Adrenal gland (tissue), 12 donors: ENCODE data around the gene ABI3BP. TPM values are rescaled to one million over a fixed set of nuclear protein-coding genes. Genes with fewer than 3 reads are reported as not detected.
A peak's percentile ranks its signal among the peaks of the same experiment; 100 is the strongest.

Experiments used
- DNase-seq, 7 donors: peaks; one replicate each; pipeline ENCODE4 v3.0.0-alpha.2; 2019 to 2020
- H3K27ac ChIP-seq, 5 donors: fragments of 200-600 bp; sonication (generic) in 4 of 5; 1 replicate in 3 of 5; 2 replicates in 2 of 5; pipeline versions ENCODE4 v1.5.1 to v1.8.0; 2016 to 2020; ENCODE audit warnings: mild to moderate bottlenecking in 1 of 5
- H3K27me3 ChIP-seq: fragments of 200-600 bp; 2 replicates; pipeline ENCODE4 v1.8.0; 2021
- H3K36me3 ChIP-seq, 2 donors: fragments of 200-600 bp; replicated peaks in 1 of 2; 1 replicate in 1 of 2; 2 replicates in 1 of 2; pipeline versions ENCODE4 v1.5.1 to v1.8.0; 2018 to 2022
- H3K4me1 ChIP-seq, 2 donors: fragments of 200-600 bp; replicated peaks in 1 of 2; 1 replicate in 1 of 2; 2 replicates in 1 of 2; pipeline versions ENCODE4 v1.5.1 to v1.8.0; 2018 to 2021
- H3K4me3 ChIP-seq, 4 donors: fragments of 200-600 bp; sonication (generic) in 3 of 4; one replicate each; pipeline ENCODE4 v1.5.1; 2016 to 2018
- H3K9me3 ChIP-seq, 3 donors: fragments of 200-600 bp; sonication (generic) in 1 of 3; replicated peaks in 1 of 3; 1 replicate in 2 of 3; 2 replicates in 1 of 3; pipeline versions ENCODE4 v1.5.1 to v1.8.0; 2016 to 2021
- CTCF ChIP-seq, 6 experiments: fragments of 450-650 bp in 4 of 6; fragments of 200-600 bp in 2 of 6; sonication (generic) in 1 of 6; IDR thresholded peaks; 1 replicate in 5 of 6; 2 replicates in 1 of 6; pipeline versions ENCODE4 v1.5.1 to v1.8.0; 2016 to 2021; ENCODE audit warnings: antibody characterized with exemption in 6 of 6, mild to moderate bottlenecking in 2 of 6, moderate library complexity in 1 of 6
- POLR2A ChIP-seq, 2 donors: fragments of 450-650 bp; IDR thresholded peaks; one replicate each; pipeline ENCODE4 v1.6.1; 2017; ENCODE audit warnings: antibody characterized with exemption in 2 of 2, mild to moderate bottlenecking in 2 of 2, moderate library complexity in 1 of 2
- WGBS, 4 donors: extraction: QIAGEN DNeasy Blood & Tissue Kit in 2 of 4; methylation state at CpG; one replicate each; pipeline versions ENCODE4 v1.1.5 to v1.1.7; 2013 to 2017; 5-methylcytosine and 5-hydroxymethylcytosine counted together
- intact Hi-C, 2 donors: fragments of 100-400 bp; cut with DNase I; formaldehyde crosslinking; loops; one replicate each; pipeline versions ENCODE4 v1.14.1 to v1.15.0; 2022 to 2023
- polyA plus RNA-seq, 3 donors: library from polyadenylated mRNA; stranded (reverse); fragments of 200-250 nt in 2 of 3; fragments of 350-450 nt in 1 of 3; fragmentation: Illumina TruSeq in 1 of 3; extraction: RNeasy Lipid Tissue Mini Kit (QIAGEN cat#74804) in 1 of 3; gene quantifications; one replicate each; pipeline ENCODE4 v1.2.3, GENCODE V29; 2013 to 2014
- total RNA-seq, 9 donors: library from RNA; depleted of rRNA in 4 of 9; stranded (reverse); fragments of >200 nt in 4 of 9; fragments of 120-200 nt in 1 of 9; fragmentation: NEBNext Ultra II Directional in 1 of 9; extraction: Animal tissue kit (Norgen Biotek cat#: 25700) in 1 of 9; gene quantifications; one replicate each; pipeline versions ENCODE4 v1.1.0 to v1.2.4, GENCODE V29; 2013 to 2023
- donor health status: healthy with polysubstance abuse.
- donor health status: Bipolar disorder and iron deficiency.
- donor health status: DM: yes; HTN: yes; CAD: no.
- donor health status: DM: no; HTN: no; CAD: no.
- donor health status: DM: no; HTN: no; CAD: no.
- donor health status: DM: yes; HTN: yes; CAD: no.

ABI3BP gene
- total and polyA plus RNA-seq, 12 donors: 3.4 to 50.3 (median 18.7) TPM

GRCh38 chr3:100737334-100737733, 255.9 kb downstream of the ABI3BP start:
- no peaks in the 10 kb centered on the region for H3K9me3 ChIP-seq
- peaks cover 0 to 64% of the 10 kb centered on the region in 2 donors for H3K36me3 ChIP-seq
- peaks cover 0 to 15% of the 10 kb centered on the region in 2 donors for H3K4me1 ChIP-seq
- H3K27me3 ChIP-seq: no peaks in the 10 kb centered on the region
- 37 to 57% (median 47%) methylated on average over 2 of the region's 2 CpGs for WGBS, 4 donors
- no peak overlapping the region for H3K4me3 ChIP-seq
- intact Hi-C loops: no loop called here
- TF ChIP-seq POLR2A (IDR thresholded peaks at IDR 0.05) (no peak), CTCF (IDR thresholded peaks at IDR 0.05) (peak in 4 of 6 experiments; percentile 21 to 39 (median 34))
- H3K27ac ChIP-seq: no peak overlapping the region
- DNase-seq: no peak

- peaks cover 0 to 15% of the 10 kb centered on the region in 2 donors for H3K4me1 ChIP-seq
- H3K36me3 ChIP-seq: peaks cover 0 to 49% of the 10 kb centered on the region in 2 donors
- no peak for DNase-seq
- intact Hi-C loops: no loop called here
- no peak overlapping the region for H3K27ac ChIP-seq
- H3K9me3 ChIP-seq: no peaks in the 10 kb centered on the region
- WGBS, 4 donors: 94 to 97% (median 96%) methylated on average over 3 of the region's 3 CpGs
- H3K4me3 ChIP-seq: no peak overlapping the region
- no peak for TF ChIP-seq CTCF (IDR thresholded peaks at IDR 0.05)
- no peak for TF ChIP-seq POLR2A (IDR thresholded peaks at IDR 0.05)
- no peaks in the 10 kb centered on the region for H3K27me3 ChIP-seq
These were observed 260.8 kb downstream of the ABI3BP start for GRCh38 chr3:100732435-100732834.

GRCh38 chr3:100730524-100730923, 262.7 kb downstream of the ABI3BP start:
- Histone ChIP-seq H3K36me3 (peaks cover 0 to 41% of the 10 kb centered on the region in 2 donors), H3K27ac (no peak overlapping the region), H3K27me3 (no peaks in the 10 kb centered on the region), H3K4me3 (no peak overlapping the region), H3K4me1 (peaks cover 0 to 15% of the 10 kb centered on the region in 2 donors), H3K9me3 (no peaks in the 10 kb centered on the region)
- intact Hi-C loops: no loop called here
- TF ChIP-seq CTCF (IDR thresholded peaks at IDR 0.05): no peak
- no peak for TF ChIP-seq POLR2A (IDR thresholded peaks at IDR 0.05)
- WGBS, 4 donors: 79 to 87% (median 85%) methylated on average over 3 of the region's 3 CpGs
- no peak for DNase-seq

- Histone ChIP-seq H3K4me1 (no peaks in the 10 kb centered on the region), H3K27ac (no peak overlapping the region), H3K9me3 (no peaks in the 10 kb centered on the region), H3K36me3 (peaks cover 0 to 38% of the 10 kb centered on the region in 2 donors), H3K4me3 (no peak overlapping the region), H3K27me3 (no peaks in the 10 kb centered on the region)
- no peak for DNase-seq
- intact Hi-C loops: no loop called here
- 83 to 100% (median 94%) methylated on average over 1 of the region's 1 CpG for WGBS, 4 donors
- TF ChIP-seq CTCF (IDR thresholded peaks at IDR 0.05) (no peak), POLR2A (IDR thresholded peaks at IDR 0.05) (no peak)
These were observed 266.5 kb downstream of the ABI3BP start for GRCh38 chr3:100726706-100727105.
